ENCODE results near the gene SCYGR5.
"Not testable (repeated sequence)": the region's sequence is repeated elsewhere in the genome, so short reads cannot be mapped to it uniquely, and the experiment has no call there.

The SCYGR5 gene

GRCh38 chr2:227671170-227671905 is 4.7 kb downstream of the SCYGR5 start:
- no peak for DNase-seq (ENCODE audit: low read depth in 2 of 2, low spot score in 1 of 2)

- not testable (repeated sequence) for DNase-seq (ENCODE audit: low read depth in 2 of 2, low spot score in 1 of 2)
Observed at GRCh38 chr2:227673620-227674019, 7.0 kb downstream of the SCYGR5 start.

- no peak for DNase-seq (ENCODE audit: low read depth in 2 of 2, low spot score in 1 of 2)
Observed at GRCh38 chr2:227674485-227674884, 7.9 kb downstream of the SCYGR5 start.

- DNase-seq (ENCODE audit: low read depth in 2 of 2, low spot score in 1 of 2) = no peak
Observed at GRCh38 chr2:227677928-227678327, 11.3 kb downstream of the SCYGR5 start.

GRCh38 chr2:227684258-227684657 is 17.7 kb downstream of the SCYGR5 start:
- no peak for DNase-seq (ENCODE audit: low read depth in 2 of 2, low spot score in 1 of 2)

GRCh38 chr2:227687189-227687588 is 20.6 kb downstream of the SCYGR5 start:
- DNase-seq (ENCODE audit: low read depth in 2 of 2, low spot score in 1 of 2) = no peak

- DNase-seq (ENCODE audit: low read depth in 2 of 2, low spot score in 1 of 2) = no peak
Observed at GRCh38 chr2:227696990-227697679, 30.5 kb downstream of the SCYGR5 start.

GRCh38 chr2:227701556-227701955 is 35.0 kb downstream of the SCYGR5 start:
- no peak for DNase-seq (ENCODE audit: low read depth in 2 of 2, low spot score in 1 of 2)

- DNase-seq (ENCODE audit: low read depth in 2 of 2, low spot score in 1 of 2) = no peak
Observed at GRCh38 chr2:227703280-227703732, 36.7 kb downstream of the SCYGR5 start.

GRCh38 chr2:227703961-227704360 is 37.4 kb downstream of the SCYGR5 start:
- DNase-seq (ENCODE audit: low read depth in 2 of 2, low spot score in 1 of 2) = no peak

- DNase-seq (ENCODE audit: low read depth in 2 of 2, low spot score in 1 of 2) = no peak
Observed at GRCh38 chr2:227706859-227707258, 40.3 kb downstream of the SCYGR5 start.

GRCh38 chr2:227707390-227707789 is 40.8 kb downstream of the SCYGR5 start:
- DNase-seq (ENCODE audit: low read depth in 2 of 2, low spot score in 1 of 2) = no peak

GRCh38 chr2:227710986-227711385 is 44.4 kb downstream of the SCYGR5 start:
- no peak for DNase-seq (ENCODE audit: low read depth in 2 of 2, low spot score in 1 of 2)

- DNase-seq (ENCODE audit: low read depth in 2 of 2, low spot score in 1 of 2) = no peak
Observed at GRCh38 chr2:227713291-227713690, 46.7 kb downstream of the SCYGR5 start.

- no peak for DNase-seq (ENCODE audit: low read depth in 2 of 2, low spot score in 1 of 2)
Observed at GRCh38 chr2:227716501-227716900, 49.9 kb downstream of the SCYGR5 start.

All from stimulated activated CD8-positive, alpha-beta memory T cell treated with anti-CD3 and anti-CD28 coated beads, Interleukin-4, amount 100 ng/mL, for 4 hours (primary cell).